UCSD-AML1 (cell line): ENCODE measurements around the gene ILF2.
"Not testable (repeated sequence)": the region's sequence is repeated elsewhere in the genome, so short reads cannot be mapped to it uniquely, and the experiment has no call there.

Source experiments
- DNase-seq: peaks from one replicate; lab custom pipeline; 2025; ENCODE audit not compliant: unreplicated experiment; lab: John Stamatoyannopoulos, UW

ILF2 gene

DNA sequence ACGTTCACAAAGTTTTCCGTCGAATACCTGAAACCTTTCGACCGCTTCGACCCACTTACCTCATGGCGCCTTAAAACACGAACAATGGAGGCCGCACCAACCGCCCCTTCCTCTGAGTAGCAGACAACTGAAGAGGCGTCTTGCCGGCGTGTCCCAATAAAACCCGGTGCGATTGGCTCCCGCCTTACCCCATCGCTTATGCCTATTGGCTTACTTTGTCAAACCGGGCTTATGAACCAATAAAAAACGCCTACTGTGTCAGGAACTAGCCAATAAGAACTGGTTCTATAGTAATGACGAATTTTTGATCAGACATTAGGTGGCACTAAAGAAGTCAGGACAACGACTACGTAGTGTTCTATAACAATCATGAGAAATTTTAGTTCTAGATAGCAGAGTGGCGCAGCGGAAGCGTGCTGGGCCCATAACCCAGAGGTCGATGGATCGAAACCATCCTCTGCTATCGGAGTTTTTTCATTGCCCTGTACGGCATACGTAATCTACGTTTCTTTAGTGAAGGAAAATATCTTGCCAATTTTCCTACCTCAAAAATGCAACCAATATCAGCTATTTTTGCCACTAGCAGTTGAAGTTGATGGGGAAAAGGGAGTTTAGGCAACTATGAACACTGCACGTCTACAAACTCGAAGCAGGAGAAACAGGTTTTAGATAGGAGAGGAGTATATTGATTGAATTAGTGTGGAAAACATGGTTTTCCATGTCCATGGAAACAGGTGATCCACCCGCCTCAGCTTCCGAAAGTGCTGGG, at the start of gene ILF2:
TSS of gene ILF2 (minus strand) at position 135 of the 769 bp plus-strand sequence. CDS start at position 64, 71 bp downstream.
- peak; percentile 94 for DNase-seq

DNA sequence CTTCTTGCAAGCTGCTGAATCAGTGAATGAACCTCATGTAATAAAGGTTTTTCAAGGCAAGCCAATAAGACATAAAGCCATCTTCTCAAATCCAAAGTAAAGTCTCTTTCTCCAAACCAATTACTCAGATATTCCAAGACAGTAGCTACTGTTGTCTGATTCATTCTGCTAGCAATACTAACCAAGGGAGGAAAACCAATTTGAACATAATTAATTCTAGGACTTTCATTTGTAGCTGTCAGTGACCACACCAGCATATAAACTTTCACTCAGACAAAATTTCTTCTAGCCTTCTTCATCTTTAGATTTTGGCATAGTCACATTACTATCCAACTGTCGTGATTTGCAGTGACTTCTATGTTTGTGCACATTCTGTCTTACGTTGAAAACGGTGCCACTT, 46.5 kb upstream of the ILF2 start:
- DNase-seq = no peak

DNA sequence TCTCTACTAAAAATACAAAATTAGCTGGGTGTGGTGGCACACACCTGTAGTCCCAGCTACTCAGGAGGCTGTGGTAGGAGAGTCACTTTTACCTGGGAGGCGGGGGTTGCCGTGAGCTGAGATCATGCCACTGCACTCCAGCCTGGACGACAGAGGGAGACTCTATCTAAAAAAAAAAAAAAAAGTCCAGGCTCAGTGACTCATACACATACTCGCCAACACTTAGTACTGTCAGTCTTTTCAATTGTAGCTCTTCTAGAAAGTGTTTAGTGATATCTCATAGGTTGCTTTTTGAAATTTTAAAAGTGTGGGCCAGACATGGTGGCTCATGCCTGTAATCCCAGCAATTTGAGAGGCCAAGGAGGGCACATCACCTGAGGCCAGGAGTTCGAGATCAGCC, 45.4 kb upstream of the ILF2 start:
- DNase-seq = not testable (repeated sequence)

GRCh38 chr1:153711026-153711425, 40.2 kb upstream of the ILF2 start:
- DNase-seq = no peak

GRCh38 chr1:153705484-153705883, 34.7 kb upstream of the ILF2 start:
- DNase-seq = no peak

DNA sequence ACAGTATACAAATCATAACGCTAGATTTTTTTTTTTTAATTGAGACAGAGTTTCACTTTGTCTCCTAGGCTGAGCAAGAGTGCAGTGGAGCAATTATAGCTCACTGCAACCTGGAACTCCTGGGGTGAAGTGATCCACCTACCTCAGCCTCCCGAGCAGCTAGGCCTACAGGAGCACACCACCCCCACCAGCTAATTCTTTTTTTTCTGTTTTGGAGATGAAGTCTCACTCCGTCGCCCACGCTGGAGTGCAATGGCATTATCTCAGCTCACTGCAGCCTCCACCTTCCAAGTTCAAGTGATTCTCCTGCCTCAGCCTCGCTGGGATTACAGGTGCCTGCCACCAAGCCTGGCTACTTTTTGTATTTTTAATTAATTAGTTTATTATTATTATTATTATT, 29.0 kb upstream of the ILF2 start:
- DNase-seq = no peak

GRCh38 chr1:153698923-153699714, 28.3 kb upstream of the ILF2 start:
- no peak for DNase-seq

- no peak for DNase-seq
These were observed 27.5 kb upstream of the ILF2 start for GRCh38 chr1:153698020-153698922.

DNA sequence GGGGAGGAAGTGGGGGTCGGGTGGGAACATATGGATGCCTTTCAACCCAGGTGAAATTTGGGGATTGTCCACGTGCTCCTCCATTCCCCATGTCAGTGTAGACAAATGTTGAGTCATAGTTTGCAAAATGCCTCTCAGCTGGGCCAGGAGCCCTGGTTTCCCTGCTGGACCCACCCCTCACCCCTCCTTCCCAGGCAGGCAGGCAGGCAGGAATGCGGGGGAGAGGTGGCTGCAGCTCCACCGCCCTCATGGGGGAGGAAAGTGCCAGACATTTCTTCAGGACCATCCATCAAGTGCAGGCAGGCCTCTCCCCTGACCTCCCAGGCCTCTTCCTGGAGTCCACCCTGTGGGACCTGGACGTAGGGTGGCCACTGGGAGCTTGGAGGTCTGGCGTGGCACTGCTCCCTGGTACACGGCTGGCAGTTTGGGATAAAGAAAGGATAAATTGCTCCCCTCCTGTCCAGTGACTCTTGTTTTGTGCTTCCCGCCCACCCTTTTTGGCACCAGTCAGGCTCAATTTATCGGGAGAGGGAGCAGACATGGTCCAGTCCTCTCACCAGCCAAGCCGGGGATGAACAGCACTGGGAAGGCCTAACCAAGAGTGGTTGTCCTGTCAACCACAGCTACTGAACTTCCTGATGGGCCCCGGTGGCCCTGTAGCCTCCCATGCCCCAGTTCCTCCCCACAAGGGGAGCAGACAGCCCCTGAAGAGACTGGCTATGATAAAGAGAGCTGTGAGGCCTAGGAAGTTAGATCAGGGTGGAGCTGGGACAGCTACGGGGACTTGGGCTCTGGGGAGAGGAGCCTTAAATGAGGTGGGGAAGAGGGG, 26.6 kb upstream of the ILF2 start:
- DNase-seq = peak; percentile 30

DNA sequence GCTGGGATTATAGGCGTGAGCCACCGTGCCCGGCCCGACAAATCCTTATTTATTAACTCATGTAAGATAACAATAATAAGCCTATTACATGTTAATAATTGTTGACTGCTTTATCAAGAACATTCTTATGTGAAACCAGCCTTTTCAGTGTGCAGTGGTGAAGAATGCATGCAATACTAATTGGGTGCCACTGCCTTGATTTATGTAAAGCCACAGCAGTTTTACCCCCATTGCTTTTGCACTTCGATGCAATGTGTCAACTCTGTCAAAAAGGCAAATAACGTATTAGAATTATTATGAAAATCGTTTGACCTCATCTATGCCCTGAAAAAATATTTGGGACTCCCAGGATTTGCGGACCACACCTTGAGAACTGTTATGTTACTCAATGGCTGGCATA, 25.9 kb upstream of the ILF2 start:
- DNase-seq = no peak

DNA sequence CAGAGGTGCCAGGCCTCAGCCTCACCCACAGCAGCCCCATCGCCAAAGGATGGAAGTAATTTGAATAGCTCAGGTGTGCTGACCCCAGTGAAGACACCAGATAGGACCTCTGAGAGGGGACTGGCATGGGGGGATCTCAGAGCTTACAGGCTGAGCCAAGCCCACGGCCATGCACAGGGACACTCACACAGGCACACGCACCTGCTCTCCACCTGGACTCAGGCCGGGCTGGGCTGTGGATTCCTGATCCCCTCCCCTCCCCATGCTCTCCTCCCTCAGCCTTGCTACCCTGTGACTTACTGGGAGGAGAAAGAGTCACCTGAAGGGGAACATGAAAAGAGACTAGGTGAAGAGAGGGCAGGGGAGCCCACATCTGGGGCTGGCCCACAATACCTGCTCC, 22.7 kb upstream of the ILF2 start:
- no peak for DNase-seq

DNA sequence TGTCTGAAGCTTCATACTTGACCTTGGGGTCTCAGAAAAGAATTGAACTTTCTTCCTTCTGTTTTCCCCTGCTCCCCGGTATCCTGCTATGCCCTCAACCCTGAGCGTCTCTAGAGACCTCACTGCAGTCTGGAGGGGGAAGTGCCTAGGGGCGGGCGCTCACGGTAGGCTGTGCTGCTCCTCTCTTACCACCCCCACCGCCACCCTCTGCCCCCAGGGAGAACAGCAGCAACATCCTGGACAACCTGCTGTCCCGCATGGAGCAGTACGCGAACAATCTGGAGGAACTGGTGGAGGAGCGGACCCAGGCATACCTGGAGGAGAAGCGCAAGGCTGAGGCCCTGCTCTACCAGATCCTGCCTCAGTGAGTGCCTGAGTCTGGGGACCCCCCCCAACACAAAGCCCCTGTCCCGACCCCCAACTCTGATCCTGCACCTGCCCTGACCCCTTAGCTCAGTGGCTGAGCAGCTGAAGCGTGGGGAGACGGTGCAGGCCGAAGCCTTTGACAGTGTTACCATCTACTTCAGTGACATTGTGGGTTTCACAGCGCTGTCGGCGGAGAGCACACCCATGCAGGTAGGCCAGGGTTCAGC, 18.0 kb upstream of the ILF2 start:
- no peak for DNase-seq

DNA sequence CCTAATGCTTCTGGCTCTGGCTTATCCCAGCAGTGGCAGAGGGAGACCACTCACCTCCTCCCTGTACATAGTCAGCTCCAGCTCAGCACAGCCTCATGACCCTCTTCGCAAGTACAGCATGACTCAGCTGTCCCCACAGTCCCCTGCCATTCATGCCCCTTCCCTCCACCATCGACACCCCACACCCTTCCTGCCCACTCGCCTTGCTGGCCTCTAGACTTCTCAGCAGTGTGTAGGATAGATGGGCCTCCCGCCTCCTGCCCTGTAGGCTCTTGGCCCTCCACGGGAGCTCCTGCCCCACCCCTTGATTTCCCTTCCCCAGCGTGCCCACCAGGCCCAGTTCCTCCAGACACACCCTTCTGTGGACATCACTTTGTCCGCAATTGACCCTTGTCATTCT, 17.5 kb upstream of the ILF2 start:
- DNase-seq = no peak

DNA sequence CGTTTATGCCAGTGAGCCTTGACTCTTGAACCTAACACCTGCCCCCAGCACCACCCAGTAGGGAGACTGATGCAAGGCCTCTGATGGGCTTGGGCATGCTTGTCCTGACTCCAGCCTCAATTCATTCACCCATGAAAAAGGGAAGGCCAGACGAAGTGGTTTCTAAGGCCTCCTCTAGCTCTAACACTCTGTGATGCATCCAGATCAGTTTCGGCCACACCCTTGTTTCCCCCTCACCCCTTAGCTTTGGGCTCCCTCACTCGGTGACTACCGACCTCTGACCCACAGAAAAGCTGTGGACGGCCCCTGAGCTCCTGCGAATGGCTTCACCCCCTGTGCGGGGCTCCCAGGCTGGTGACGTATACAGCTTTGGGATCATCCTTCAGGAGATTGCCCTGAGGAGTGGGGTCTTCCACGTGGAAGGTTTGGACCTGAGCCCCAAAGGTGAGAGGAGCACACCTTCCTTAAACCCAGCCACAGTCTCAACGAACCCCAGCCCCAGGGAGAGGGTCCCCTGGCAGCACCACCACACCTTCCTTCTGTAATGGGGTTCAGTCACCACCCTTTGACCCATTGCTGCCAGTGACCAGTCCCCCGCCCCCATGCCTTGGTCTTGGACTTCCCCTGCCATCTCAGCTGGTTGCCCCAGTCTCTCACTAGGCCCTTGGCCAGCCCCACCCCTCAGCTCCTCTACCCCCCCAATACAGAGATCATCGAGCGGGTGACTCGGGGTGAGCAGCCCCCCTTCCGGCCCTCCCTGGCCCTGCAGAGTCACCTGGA, 16.7 kb upstream of the ILF2 start:
- no peak for DNase-seq

GRCh38 chr1:153685544-153686340, 14.9 kb upstream of the ILF2 start:
- DNase-seq = no peak

DNA sequence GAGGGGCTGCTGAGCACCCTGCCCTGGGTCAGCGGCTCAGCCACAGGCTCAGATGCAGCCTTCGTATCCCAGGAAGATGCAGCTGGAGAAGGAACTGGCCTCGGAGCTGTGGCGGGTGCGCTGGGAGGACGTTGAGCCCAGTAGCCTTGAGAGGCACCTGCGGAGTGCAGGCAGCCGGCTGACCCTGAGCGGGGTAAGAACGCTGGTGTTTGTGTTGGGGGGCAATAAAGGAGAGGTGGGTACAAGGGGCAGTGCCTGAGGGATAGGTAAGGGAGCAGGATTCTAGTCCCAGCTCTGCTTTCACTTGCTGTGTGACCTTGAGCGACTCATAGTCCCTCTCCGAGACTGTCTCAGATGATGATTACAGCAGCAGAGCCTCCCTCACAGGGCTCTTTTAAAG, 14.1 kb upstream of the ILF2 start:
- no peak for DNase-seq

DNA sequence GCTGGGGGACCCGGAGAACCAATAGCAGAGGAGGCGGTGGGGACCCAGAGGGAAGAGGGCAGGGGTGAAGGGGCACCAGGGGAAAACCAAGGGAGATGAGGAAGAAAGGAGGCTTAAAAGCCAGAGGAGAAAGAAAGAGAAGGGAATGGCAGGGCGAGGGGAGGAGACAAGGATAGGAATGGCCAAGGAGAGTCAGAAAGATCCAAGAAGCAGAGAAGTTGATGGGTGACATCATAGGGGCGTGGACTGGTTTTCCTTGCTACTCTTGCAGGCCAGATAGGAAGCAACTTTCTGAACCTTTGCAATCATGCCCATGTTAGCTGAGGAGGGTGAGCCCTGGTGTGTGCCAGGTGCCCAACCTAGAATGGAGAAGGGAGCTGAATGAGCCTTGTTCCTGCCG, 13.1 kb upstream of the ILF2 start:
- DNase-seq = no peak

GRCh38 chr1:153682730-153683129, 11.9 kb upstream of the ILF2 start:
- no peak for DNase-seq

DNA sequence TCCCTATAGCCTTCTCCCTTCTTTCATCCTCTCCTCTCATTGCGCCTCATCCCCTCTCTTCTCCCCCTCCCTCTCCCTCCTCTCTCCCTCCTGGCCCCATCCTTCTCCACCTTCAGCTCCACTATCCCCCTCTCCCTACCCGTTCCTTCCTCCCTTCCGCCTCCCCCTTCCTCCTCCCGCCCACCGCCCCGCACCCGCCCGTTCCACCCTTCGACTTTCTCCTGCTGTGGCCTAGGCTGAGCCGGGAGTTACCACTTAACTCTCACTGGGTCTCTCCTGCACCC, 9.3 kb upstream of the ILF2 start:
- DNase-seq = no peak
